LNCAP (cell line): ENCODE measurements around the gene VSTM4.

ENCODE experiments used
- CTCF ChIP-seq: fragments of 450-650 bp; IDR thresholded peaks from 2 replicates; pipeline ENCODE4 v1.5.1; 2017; ENCODE audit warnings: mild to moderate bottlenecking

The VSTM4 gene

GRCh38 chr10:49103761-49104160 is 11.6 kb downstream of the VSTM4 start:
- no peak for TF ChIP-seq CTCF

GRCh38 chr10:49099046-49099445 is 16.3 kb downstream of the VSTM4 start:
- no peak for TF ChIP-seq CTCF

GRCh38 chr10:49096890-49097445 is 18.4 kb downstream of the VSTM4 start:
- no peak for TF ChIP-seq CTCF

GRCh38 chr10:49094646-49095045 is 20.7 kb downstream of the VSTM4 start:
- TF ChIP-seq CTCF, result no peak

- no peak for TF ChIP-seq CTCF
Measured at GRCh38 chr10:49093922-49094321, 21.4 kb downstream of the VSTM4 start.

- TF ChIP-seq CTCF, result no peak
Measured at GRCh38 chr10:49092477-49092876, 22.8 kb downstream of the VSTM4 start.

- no peak for TF ChIP-seq CTCF
Measured at GRCh38 chr10:49091450-49092210, 23.7 kb downstream of the VSTM4 start.
